HEK293 (cell line): Measurements from ENCODE around the gene JAGN1.
"Not testable (repeated sequence)": the region's sequence is repeated elsewhere in the genome, so short reads cannot be mapped to it uniquely, and the experiment has no call there.

Experiments used
- CTCF ChIA-PET: fragments of 350-600 bp; formaldehyde crosslinking; extraction: SDS; loops from one replicate; lab custom pipeline; 2021; ENCODE audit warnings: antibody characterized with exemption; lab: Yijun Ruan, JAX
- POLR2A ChIA-PET: fragments of 300-600 bp; formaldehyde crosslinking; extraction: SDS; loops from one replicate; lab custom pipeline; 2020; ENCODE audit warnings: antibody characterized with exemption, inconsistent platforms; lab: Yijun Ruan, JAX
- H3K27ac ChIP-seq: fragments of 200-500 bp; sonication (Bioruptor generic); 2 replicates; pipeline ENCODE4 v1.5.1; 2014; ENCODE audit warnings: low read depth, low read length, control low read depth, inconsistent platforms; ENCODE audit errors: extremely low read depth
- H3K36me3 ChIP-seq, 2 experiments: fragments of 200-500 bp in 1 of 2; sonication (Bioruptor generic) in 1 of 2; 1 replicate in 1 of 2; 2 replicates in 1 of 2; pipeline ENCODE4 v1.5.1; 2014 to 2017; ENCODE audit warnings: inconsistent platforms in 2 of 2, low read length in 2 of 2; ENCODE audit not compliant: control insufficient read depth in 2 of 2, insufficient read depth in 1 of 2
- H3K4me1 ChIP-seq: fragments of 200-500 bp; sonication (Bioruptor generic); 2 replicates; pipeline ENCODE4 v1.5.1; 2014; ENCODE audit warnings: mild to moderate bottlenecking, low read length, inconsistent platforms; ENCODE audit not compliant: control insufficient read depth, insufficient read depth
- H3K4me3 ChIP-seq: 2 replicates; pipeline ENCODE4 v1.5.1; 2011; ENCODE audit warnings: low read depth, mild to moderate bottlenecking, control low read depth, low read length, moderate library complexity
- H3K9me3 ChIP-seq: fragments of 200-500 bp; sonication (Bioruptor generic); 2 replicates; pipeline ENCODE4 v1.5.1; 2014; ENCODE audit warnings: low read depth, low read length, inconsistent platforms; ENCODE audit not compliant: control insufficient read depth, insufficient read depth
- PRDM1 ChIP-seq: fragments of 450-650 bp; formaldehyde crosslinking; IDR thresholded peaks from 2 replicates; pipeline ENCODE4; 2016; ENCODE audit warnings: missing biosample characterization, missing genetic modification characterization
- ZBTB20 ChIP-seq: fragments of 450-650 bp; formaldehyde crosslinking; IDR thresholded peaks from 2 replicates; pipeline ENCODE4 v1.5.1; 2016; ENCODE audit warnings: missing biosample characterization, missing genetic modification characterization
- ZBTB48 ChIP-seq: fragments of 450-650 bp; formaldehyde crosslinking; IDR thresholded peaks from 2 replicates; pipeline ENCODE4 v1.5.1; 2016; ENCODE audit warnings: missing biosample characterization, missing genetic modification characterization
- ZNF121 ChIP-seq: fragments of 450-650 bp; formaldehyde crosslinking; IDR thresholded peaks from 2 replicates; pipeline ENCODE4 v1.5.1; 2016; ENCODE audit warnings: missing biosample characterization, missing genetic modification characterization
- ZNF146 ChIP-seq: fragments of 450-650 bp; formaldehyde crosslinking; IDR thresholded peaks from 2 replicates; pipeline ENCODE4 v1.5.1; 2016; ENCODE audit warnings: missing biosample characterization, missing genetic modification characterization
- ZNF148 ChIP-seq: fragments of 450-650 bp; formaldehyde crosslinking; IDR thresholded peaks from 2 replicates; pipeline ENCODE4 v1.5.0; 2017; ENCODE audit warnings: missing biosample characterization, missing genetic modification characterization, borderline replicate concordance
- ZNF341 ChIP-seq: fragments of 450-650 bp; formaldehyde crosslinking; IDR thresholded peaks from 2 replicates; pipeline ENCODE4; 2016; ENCODE audit warnings: low read depth, missing biosample characterization, missing genetic modification characterization
- ZNF366 ChIP-seq: fragments of 450-650 bp; formaldehyde crosslinking; conservative IDR thresholded peaks from 2 replicates; pipeline ENCODE4 v1.5.1; 2016; ENCODE audit warnings: missing biosample characterization, missing genetic modification characterization
- ZNF404 ChIP-seq: fragments of 450-650 bp; formaldehyde crosslinking; IDR thresholded peaks from 2 replicates; pipeline ENCODE4 v1.5.1; 2017; ENCODE audit warnings: missing biosample characterization, missing genetic modification characterization
- ZNF610 ChIP-seq: fragments of 450-650 bp; formaldehyde crosslinking; IDR thresholded peaks from 2 replicates; pipeline ENCODE4 v1.5.1; 2016; ENCODE audit warnings: missing biosample characterization, missing genetic modification characterization, borderline replicate concordance
- ZNF660 ChIP-seq: fragments of 450-650 bp; IDR thresholded peaks from 2 replicates; pipeline ENCODE4 v1.5.1; 2018; ENCODE audit warnings: missing biosample characterization, mild to moderate bottlenecking, missing genetic modification characterization
- ZNF701 ChIP-seq: fragments of 450-650 bp; formaldehyde crosslinking; IDR thresholded peaks from 2 replicates; pipeline ENCODE4 v1.5.1; 2016; ENCODE audit warnings: missing biosample characterization, missing genetic modification characterization
- TF ChIP-seq, protein P1 (sequence below): IDR thresholded peaks from 2 replicates; pipeline ENCODE4 v1.6.1; 2011; ENCODE audit warnings: mild to moderate bottlenecking, low read depth, low read length, borderline replicate concordance

The JAGN1 gene

GRCh38 chr3:9893739-9894138, 3.3 kb downstream of the JAGN1 start (continued):
- TF ChIP-seq, protein P1, sequence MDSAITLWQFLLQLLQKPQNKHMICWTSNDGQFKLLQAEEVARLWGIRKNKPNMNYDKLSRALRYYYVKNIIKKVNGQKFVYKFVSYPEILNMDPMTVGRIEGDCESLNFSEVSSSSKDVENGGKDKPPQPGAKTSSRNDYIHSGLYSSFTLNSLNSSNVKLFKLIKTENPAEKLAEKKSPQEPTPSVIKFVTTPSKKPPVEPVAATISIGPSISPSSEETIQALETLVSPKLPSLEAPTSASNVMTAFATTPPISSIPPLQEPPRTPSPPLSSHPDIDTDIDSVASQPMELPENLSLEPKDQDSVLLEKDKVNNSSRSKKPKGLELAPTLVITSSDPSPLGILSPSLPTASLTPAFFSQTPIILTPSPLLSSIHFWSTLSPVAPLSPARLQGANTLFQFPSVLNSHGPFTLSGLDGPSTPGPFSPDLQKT: no peak
- no peak for TF ChIP-seq ZNF146 (tag by site-specific recombination)
- no peak for TF ChIP-seq ZNF148 (tag by site-specific recombination)
- TF ChIP-seq ZNF404 (tag by site-specific recombination): no peak
- TF ChIP-seq ZNF701: no peak

GRCh38 chr3:9895715-9896114, 5.3 kb downstream of the JAGN1 start:
- H3K9me3 ChIP-seq, H3K4me1 ChIP-seq, H3K27ac ChIP-seq, H3K4me3 ChIP-seq: not testable (repeated sequence)
- CTCF ChIA-PET: interaction anchor here (0.9 kb wide), 1 partner anchor 36 kb away, joined by 3 read pairs; no protein-coding TSS in a partner anchor
- H3K36me3 ChIP-seq: peaks cover 5 to 21% of the 10 kb centered on the region in 2 experiments
- TF ChIP-seq ZNF121 (tag by site-specific recombination): peak; percentile 77
- POLR2A ChIA-PET: interaction anchor here (0.8 kb wide), 1 partner anchor 38 kb away, joined by 3 read pairs; the partner anchor contains the start of gene CRELD1

GRCh38 chr3:9896755-9897407, 6.5 kb downstream of the JAGN1 start:
- H3K4me1 ChIP-seq, H3K27ac ChIP-seq, CTCF ChIA-PET, H3K9me3 ChIP-seq, H3K4me3 ChIP-seq: not testable (repeated sequence)
- POLR2A ChIA-PET: interaction anchor here (0.6 to 1.1 kb wide), 3 partner anchors 16 to 37 kb away, joined by 3 to 4 read pairs (median 4); partner anchors contain the start of gene CRELD1
- peaks cover 5 to 21% of the 10 kb centered on the region in 2 experiments for H3K36me3 ChIP-seq

- POLR2A ChIA-PET: interaction anchor here (0.6 to 1.4 kb wide), 4 partner anchors 15 to 36 kb away, joined by 3 to 5 read pairs (median 4); partner anchors contain the start of genes CRELD1 and IL17RC
- 0 out of 2 replicates have a peak, but pooled peaks have one; percentile 10 for TF ChIP-seq ZBTB20 (tag by site-specific recombination)
- no peak for TF ChIP-seq ZNF610 (tag by site-specific recombination)
- peak; percentile 67 for TF ChIP-seq PRDM1 (tag by site-specific recombination)
- peak; percentile 30; the same call in 1 of the 2 replicates for TF ChIP-seq ZBTB48 (tag by site-specific recombination)
- TF ChIP-seq ZNF366 (tag by site-specific recombination): 0 out of 2 replicates have a peak, but pooled peaks have one; percentile 24
- no peak for TF ChIP-seq ZNF660 (tag by site-specific recombination)
- peak; percentile 13; the same call in 1 of the 2 replicates for TF ChIP-seq ZNF341
These were observed 7.3 kb downstream of the JAGN1 start for GRCh38 chr3:9897408-9898372.

More at GRCh38 chr3:9897408-9898372, 7.3 kb downstream of the JAGN1 start:
- Histone ChIP-seq H3K9me3 (no peaks in the 10 kb centered on the region), H3K27ac (no peak overlapping the region), H3K4me1 (no peaks in the 10 kb centered on the region), H3K4me3 (no peak overlapping the region), H3K36me3 (peaks cover 2 to 16% of the 10 kb centered on the region in 2 experiments)
- CTCF ChIA-PET: interaction anchor here (0.6 to 0.7 kb wide), 2 partner anchors 35 to 86 kb away, joined by 3 to 5 read pairs; no protein-coding TSS in a partner anchor
